ENCODE measurements around the gene ICOS. TPM values are rescaled to one million over a fixed set of nuclear protein-coding genes. Genes with fewer than 3 reads are reported as not detected.
"Not testable (repeated sequence)": the region's sequence is repeated elsewhere in the genome, so short reads cannot be mapped to it uniquely, and the experiment has no call there.

Gene ICOS
- total RNA-seq, 4 donors from 2014 or later: 0.48 to 0.85 (median 0.76) TPM; not detected in 1

DNA sequence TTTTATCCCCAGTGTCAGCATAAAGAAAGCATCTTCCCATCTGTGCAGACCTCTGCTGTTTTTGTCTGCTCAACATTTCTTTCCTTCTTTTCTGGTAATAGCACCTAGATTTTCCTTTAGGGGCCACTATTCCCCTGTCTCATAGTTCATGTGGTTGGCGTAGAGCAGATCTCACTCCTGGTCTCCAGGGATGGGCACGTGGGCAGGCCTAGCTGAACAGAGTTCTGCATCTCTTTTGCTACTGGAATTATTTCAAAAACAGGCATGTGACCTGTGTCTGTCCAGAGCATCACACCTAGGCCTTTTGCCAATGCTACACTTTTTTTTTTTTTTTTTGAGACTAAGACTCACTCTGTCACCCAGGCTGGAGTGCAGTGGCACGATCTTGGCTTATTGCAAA, 17.7 kb upstream of the ICOS start:
- no peaks in the 10 kb centered on the region for H3K9me3 ChIP-seq
- no peaks in the 10 kb centered on the region for H3K36me3 ChIP-seq
- intact Hi-C loops (cut with DNase I): no loop called here
- H3K4me3 ChIP-seq: no peak overlapping the region
- 74% methylated on average over 3 of the region's 3 CpGs for WGBS, 2 donors
- H3K27ac ChIP-seq: no peak overlapping the region
- peaks cover 0 to 14% (median 0%) of the 10 kb centered on the region in 3 donors for H3K4me1 ChIP-seq
- no peak for TF ChIP-seq POLR2A (IDR thresholded peaks at IDR 0.05)
- TF ChIP-seq, protein P1, sequence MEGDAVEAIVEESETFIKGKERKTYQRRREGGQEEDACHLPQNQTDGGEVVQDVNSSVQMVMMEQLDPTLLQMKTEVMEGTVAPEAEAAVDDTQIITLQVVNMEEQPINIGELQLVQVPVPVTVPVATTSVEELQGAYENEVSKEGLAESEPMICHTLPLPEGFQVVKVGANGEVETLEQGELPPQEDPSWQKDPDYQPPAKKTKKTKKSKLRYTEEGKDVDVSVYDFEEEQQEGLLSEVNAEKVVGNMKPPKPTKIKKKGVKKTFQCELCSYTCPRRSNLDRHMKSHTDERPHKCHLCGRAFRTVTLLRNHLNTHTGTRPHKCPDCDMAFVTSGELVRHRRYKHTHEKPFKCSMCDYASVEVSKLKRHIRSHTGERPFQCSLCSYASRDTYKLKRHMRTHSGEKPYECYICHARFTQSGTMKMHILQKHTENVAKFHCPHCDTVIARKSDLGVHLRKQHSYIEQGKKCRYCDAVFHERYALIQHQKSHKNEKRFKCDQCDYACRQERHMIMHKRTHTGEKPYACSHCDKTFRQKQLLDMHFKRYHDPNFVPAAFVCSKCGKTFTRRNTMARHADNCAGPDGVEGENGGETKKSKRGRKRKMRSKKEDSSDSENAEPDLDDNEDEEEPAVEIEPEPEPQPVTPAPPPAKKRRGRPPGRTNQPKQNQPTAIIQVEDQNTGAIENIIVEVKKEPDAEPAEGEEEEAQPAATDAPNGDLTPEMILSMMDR (IDR thresholded peaks at IDR 0.05): no peak
- no peaks in the 10 kb centered on the region for H3K27me3 ChIP-seq
- DNase-seq: no peak

DNA sequence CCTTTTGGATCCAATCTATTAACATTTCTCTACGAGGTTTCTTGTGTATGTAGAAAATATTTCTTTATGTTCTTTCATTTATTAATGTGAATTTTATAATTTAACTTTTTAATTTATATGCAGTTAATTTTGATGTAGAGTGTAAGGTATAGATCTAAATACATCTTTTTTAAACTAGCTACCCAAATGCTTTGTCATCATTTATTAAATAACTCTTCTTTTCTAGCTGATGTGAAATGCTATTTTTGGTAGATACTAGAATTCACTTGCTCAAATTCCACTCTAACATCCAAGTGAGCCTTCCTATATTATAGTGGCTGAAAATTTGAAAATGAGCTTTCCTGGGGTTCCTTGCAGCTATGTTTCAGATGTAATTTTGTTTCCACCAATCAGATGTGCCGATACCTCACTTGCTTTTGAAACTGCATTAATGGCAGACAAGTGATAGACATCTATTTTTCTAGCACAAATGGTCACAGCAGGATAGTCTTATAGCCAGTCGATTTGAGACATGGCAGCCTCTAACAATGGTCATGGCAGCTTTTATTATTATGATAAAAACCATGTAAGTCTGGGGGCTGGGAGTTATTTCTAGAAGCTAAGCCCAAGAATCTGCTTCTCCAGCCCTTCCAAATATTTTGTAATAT, 10.9 kb upstream of the ICOS start:
- 78 to 91% methylated on average over 3 of the region's 3 CpGs for WGBS, 2 donors
- Histone ChIP-seq H3K9me3 (no peaks in the 10 kb centered on the region), H3K36me3 (no peaks in the 10 kb centered on the region), H3K4me3 (no peak overlapping the region), H3K4me1 (no peaks in the 10 kb centered on the region), H3K27ac (no peak overlapping the region), H3K27me3 (no peaks in the 10 kb centered on the region)
- DNase-seq: no peak
- intact Hi-C loops (cut with DNase I): no loop called here
- TF ChIP-seq, protein P1 (IDR thresholded peaks at IDR 0.05): no peak
- TF ChIP-seq POLR2A (IDR thresholded peaks at IDR 0.05): no peak

DNA sequence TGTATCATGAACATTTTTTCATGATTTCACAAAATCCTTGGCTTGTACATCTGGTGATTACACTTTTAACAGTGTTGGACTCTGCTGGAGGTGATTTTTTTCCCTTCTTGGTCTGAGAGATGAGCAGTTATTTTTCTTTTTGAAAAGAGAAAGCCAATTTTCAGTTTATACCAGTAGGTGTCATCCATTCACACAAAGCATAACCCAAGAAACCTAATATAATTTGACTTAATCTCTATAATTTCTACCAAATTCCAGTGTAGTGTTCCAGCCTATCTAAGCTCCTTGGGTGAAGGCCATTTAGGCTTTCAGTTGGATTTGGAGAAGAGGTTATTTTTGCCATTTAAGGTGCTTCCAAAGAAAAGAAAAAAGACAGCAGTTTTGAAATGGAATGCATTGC, 7.7 kb upstream of the ICOS start:
- Histone ChIP-seq H3K4me1 (peaks cover 0 to 10% (median under 1%) of the 10 kb centered on the region in 3 donors), H3K27ac (no peak overlapping the region), H3K27me3 (no peaks in the 10 kb centered on the region), H3K9me3 (no peaks in the 10 kb centered on the region), H3K36me3 (no peaks in the 10 kb centered on the region), H3K4me3 (no peak overlapping the region)
- DNase-seq: no peak
- intact Hi-C loops (cut with DNase I): no loop called here
- TF ChIP-seq, protein P1 (IDR thresholded peaks at IDR 0.05): peak in 4 of 6 experiments; percentile 21 to 46 (median 26)
- TF ChIP-seq POLR2A (IDR thresholded peaks at IDR 0.05): no peak

DNA sequence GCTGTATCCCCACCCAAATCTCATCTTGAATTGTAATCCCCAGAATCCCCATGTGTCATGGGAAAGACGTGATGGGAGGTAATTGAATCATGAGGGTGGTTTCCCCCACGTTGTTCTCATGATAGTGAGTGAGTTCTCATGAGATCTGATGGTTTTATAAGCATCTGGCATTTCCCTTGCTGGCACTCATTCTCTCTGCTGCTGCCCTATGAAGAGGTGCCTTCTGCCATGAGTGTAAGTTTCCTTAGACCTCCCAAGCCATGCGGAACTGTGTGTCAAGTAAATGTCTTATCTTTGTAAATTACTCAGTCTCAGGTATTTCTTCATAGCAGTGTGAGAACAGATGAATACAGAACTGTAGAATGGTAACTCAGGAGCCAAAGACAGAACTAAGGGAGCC, 5.3 kb upstream of the ICOS start:
- H3K27me3 ChIP-seq; H3K9me3 ChIP-seq; H3K4me3 ChIP-seq; H3K27ac ChIP-seq; intact Hi-C loops (cut with DNase I); H3K36me3 ChIP-seq; DNase-seq: not testable (repeated sequence)
- 43 to 45% methylated on average over 2 to 3 of the region's 3 CpGs for WGBS, 2 donors
- H3K4me1 ChIP-seq: peaks cover 0 to 14% (median 4%) of the 10 kb centered on the region in 3 donors

DNA sequence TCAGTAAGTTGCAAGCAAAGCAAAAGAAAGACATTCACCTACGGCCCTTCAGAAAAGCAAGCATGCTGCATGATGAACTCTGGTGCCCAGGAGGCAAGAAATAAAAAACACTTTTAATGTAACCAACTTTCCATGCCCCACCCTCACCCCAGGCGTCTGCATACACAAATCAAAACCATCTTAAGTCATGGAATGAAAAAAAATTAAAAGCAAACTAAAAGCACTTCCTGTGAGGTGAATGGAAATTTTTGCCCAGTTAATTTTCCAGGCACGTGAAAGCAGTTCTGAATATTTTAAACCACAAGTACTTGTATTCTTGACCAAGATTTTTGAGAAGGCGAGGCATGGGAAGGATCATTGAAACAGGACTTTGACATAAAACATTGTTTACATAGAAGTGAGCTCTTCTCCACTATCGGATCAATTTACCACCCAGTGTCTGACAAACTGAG, 2.5 kb upstream of the ICOS start:
- Histone ChIP-seq H3K36me3 (no peaks in the 10 kb centered on the region), H3K4me3 (no peak overlapping the region), H3K27ac (no peak overlapping the region), H3K27me3 (no peaks in the 10 kb centered on the region), H3K4me1 (peaks cover 0 to 14% (median 4%) of the 10 kb centered on the region in 3 donors), H3K9me3 (no peaks in the 10 kb centered on the region)
- no peak for DNase-seq
- TF ChIP-seq, protein P1 (IDR thresholded peaks at IDR 0.05): no peak
- TF ChIP-seq POLR2A (IDR thresholded peaks at IDR 0.05): no peak
- 29 to 40% methylated on average over 5 of the region's 5 CpGs for WGBS, 2 donors
- intact Hi-C loops (cut with DNase I): no loop called here
